GM12874 (cell line): Measurements from ENCODE around the gene ARAF.

Source experiments
- CTCF ChIP-seq: IDR thresholded peaks from 2 replicates; pipeline ENCODE4 v1.5.1; 2011; ENCODE audit warnings: low read depth, mild to moderate bottlenecking, control low read depth, low read length, moderate library complexity; ENCODE audit not compliant: insufficient read depth

ARAF gene

GRCh38 chrX:47530049-47530448 lies 31.0 kb upstream of the ARAF start:
- TF ChIP-seq CTCF: no peak

- TF ChIP-seq CTCF: no peak
Observed at GRCh38 chrX:47539860-47540259, 21.1 kb upstream of the ARAF start.

GRCh38 chrX:47540754-47541538 lies 20.1 kb upstream of the ARAF start:
- TF ChIP-seq CTCF: no peak

- TF ChIP-seq CTCF: no peak
Observed at GRCh38 chrX:47543496-47543895, 17.5 kb upstream of the ARAF start.

- no peak for TF ChIP-seq CTCF
Observed at GRCh38 chrX:47556045-47556623, 4.9 kb upstream of the ARAF start.

GRCh38 chrX:47558436-47558835 lies 2.6 kb upstream of the ARAF start:
- TF ChIP-seq CTCF: no peak

- no peak for TF ChIP-seq CTCF
Observed at GRCh38 chrX:47560179-47560933, 649 bp upstream of the ARAF start.
